ENCODE results near the gene FAF2.

- TF ChIP-seq CTCF (IDR thresholded peaks at IDR 0.05) = no peak
- no peak for TF ChIP-seq EZH2phosphoT487 (IDR thresholded peaks at IDR 0.05)
Measured at GRCh38 chr5:176492431-176492830, 44.2 kb downstream of the FAF2 start.

All from neural progenitor cell (in vitro differentiated cells).